Measurements from ENCODE around the gene GPR35. TPM values are rescaled to one million over a fixed set of nuclear protein-coding genes. Genes with fewer than 3 reads are reported as not detected.
A peak's percentile ranks its signal among the peaks of the same experiment; 100 is the strongest.

GPR35 gene
- total and polyA plus RNA-seq, 2 donors (not counting 1 experiment from before 2014, with no cell fraction given) = 1.2 TPM; not detected in 1

DNA sequence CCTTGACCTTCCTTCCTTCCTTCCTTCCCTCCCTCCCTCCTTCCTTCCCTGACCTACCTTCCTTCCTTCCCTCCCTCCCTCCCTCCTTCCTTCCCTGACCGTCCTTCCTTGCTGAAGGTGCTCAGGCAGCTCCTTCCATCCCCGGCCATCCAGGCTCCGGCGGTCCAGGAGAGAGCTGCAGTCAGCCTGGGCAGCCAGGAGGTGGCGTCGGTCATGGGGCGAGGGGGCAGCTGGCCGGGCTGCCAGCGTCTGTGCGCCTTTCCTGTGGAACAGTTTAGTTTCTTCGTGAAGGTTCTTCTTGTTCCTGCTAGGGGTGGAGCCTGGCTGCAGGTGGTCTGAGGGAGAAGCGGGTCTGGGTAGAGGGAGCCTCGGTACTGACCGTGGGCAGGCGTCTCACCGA is 15.7 kb downstream of the GPR35 start:
- no peaks in the 10 kb centered on the region for H3K4me1 ChIP-seq (ENCODE audit: control insufficient read depth, extremely low read depth, insufficient read depth, low read length)

DNA sequence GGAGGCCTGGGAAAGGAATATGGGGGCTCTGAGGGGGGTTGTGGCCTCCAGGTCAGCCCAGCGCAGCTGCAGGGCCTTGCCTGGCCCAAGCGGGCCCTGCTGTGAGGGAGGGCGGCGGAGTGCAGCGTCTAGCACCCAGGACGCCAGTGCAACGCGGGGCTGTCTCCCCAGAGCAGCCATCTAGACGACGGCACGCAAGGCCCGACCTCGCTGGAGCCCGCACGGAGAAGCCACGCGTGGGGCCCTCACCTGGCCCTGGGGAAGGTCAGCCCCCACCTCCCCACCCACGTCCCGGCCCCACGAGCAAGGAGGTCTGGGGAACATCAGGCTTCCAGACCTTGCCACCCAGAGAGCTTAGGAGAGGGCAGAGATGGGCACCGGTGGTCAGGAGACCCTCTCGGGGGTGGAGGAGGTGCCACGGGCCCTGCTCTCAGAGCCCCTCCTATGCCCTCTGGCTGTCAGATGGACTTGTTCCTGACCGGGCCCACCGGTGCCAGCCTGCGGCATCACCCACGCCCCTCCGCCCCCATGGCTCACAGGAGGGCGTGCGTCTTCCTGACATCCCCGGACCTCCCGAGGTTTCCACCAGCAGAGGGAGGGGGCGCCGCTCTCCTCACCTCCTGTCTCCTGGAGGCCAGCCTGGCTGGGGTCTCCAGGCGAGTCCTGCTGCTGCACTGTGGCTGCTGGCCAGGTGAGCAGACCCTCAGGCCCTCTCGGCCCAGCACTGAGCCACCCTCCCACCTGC is 17.0 kb downstream of the GPR35 start:
- no peak overlapping the region for H2AFZ ChIP-seq (ENCODE audit: low read length)
- no peaks in the 10 kb centered on the region for H3K27me3 ChIP-seq (ENCODE audit: control insufficient read depth, insufficient read depth, low read length)
- no peaks in the 10 kb centered on the region for H3K36me3 ChIP-seq (ENCODE audit: control insufficient read depth, insufficient read depth, low read length)
- H3K9me3 ChIP-seq (ENCODE audit: control insufficient read depth, insufficient read depth, low read depth, low read length) = no peaks in the 10 kb centered on the region
- no peak overlapping the region for H3K4me2 ChIP-seq (ENCODE audit: extremely low read depth, insufficient read depth, low read length)
- H3K27ac ChIP-seq (ENCODE audit: insufficient read depth, low read length) = no peak overlapping the region
- H4K20me1 ChIP-seq (ENCODE audit: control insufficient read depth, extremely low read depth, insufficient read depth, low read length) = no peaks in the 10 kb centered on the region
- DNase-seq (ENCODE audit: low read depth in 2 of 2) = no peak
- H3K4me1 ChIP-seq (ENCODE audit: control insufficient read depth, extremely low read depth, insufficient read depth, low read length) = no peaks in the 10 kb centered on the region
- H3K4me3 ChIP-seq (replicated peaks in 1 of 4; ENCODE audit: control extremely low read depth in 1 of 4, insufficient read depth in 1 of 4, low read depth in 3 of 4, low read length in 4 of 4) = no peak overlapping the region
- no peak overlapping the region for H3K9ac ChIP-seq (ENCODE audit: insufficient read depth, low read length)
- H3K79me2 ChIP-seq (ENCODE audit: control insufficient read depth, insufficient read depth, low read length) = no peaks in the 10 kb centered on the region
- TF ChIP-seq, protein P1, sequence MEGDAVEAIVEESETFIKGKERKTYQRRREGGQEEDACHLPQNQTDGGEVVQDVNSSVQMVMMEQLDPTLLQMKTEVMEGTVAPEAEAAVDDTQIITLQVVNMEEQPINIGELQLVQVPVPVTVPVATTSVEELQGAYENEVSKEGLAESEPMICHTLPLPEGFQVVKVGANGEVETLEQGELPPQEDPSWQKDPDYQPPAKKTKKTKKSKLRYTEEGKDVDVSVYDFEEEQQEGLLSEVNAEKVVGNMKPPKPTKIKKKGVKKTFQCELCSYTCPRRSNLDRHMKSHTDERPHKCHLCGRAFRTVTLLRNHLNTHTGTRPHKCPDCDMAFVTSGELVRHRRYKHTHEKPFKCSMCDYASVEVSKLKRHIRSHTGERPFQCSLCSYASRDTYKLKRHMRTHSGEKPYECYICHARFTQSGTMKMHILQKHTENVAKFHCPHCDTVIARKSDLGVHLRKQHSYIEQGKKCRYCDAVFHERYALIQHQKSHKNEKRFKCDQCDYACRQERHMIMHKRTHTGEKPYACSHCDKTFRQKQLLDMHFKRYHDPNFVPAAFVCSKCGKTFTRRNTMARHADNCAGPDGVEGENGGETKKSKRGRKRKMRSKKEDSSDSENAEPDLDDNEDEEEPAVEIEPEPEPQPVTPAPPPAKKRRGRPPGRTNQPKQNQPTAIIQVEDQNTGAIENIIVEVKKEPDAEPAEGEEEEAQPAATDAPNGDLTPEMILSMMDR (conservative IDR thresholded peaks at IDR 0.05 in 1 of 2, IDR thresholded peaks at IDR 0.05 in 1 of 2; ENCODE audit: low read depth in 1 of 2, low read length in 2 of 2) = no peak
- TF ChIP-seq EZH2 (IDR thresholded peaks at IDR 0.05; ENCODE audit: low read length, missing control alignments) = no peak

More for the DNA sequence above, 15.7 kb downstream of the GPR35 start:
- Histone ChIP-seq H2AFZ (ENCODE audit: low read length) (no peak overlapping the region), H4K20me1 (ENCODE audit: control insufficient read depth, extremely low read depth, insufficient read depth, low read length) (no peaks in the 10 kb centered on the region), H3K27ac (ENCODE audit: insufficient read depth, low read length) (no peak overlapping the region), H3K79me2 (ENCODE audit: control insufficient read depth, insufficient read depth, low read length) (no peaks in the 10 kb centered on the region), H3K4me3 (replicated peaks in 1 of 4; ENCODE audit: control extremely low read depth in 1 of 4, insufficient read depth in 1 of 4, low read depth in 3 of 4, low read length in 4 of 4) (no peak overlapping the region), H3K27me3 (ENCODE audit: control insufficient read depth, insufficient read depth, low read length) (no peaks in the 10 kb centered on the region), H3K36me3 (ENCODE audit: control insufficient read depth, insufficient read depth, low read length) (no peaks in the 10 kb centered on the region), H3K9me3 (ENCODE audit: control insufficient read depth, insufficient read depth, low read depth, low read length) (no peaks in the 10 kb centered on the region), H3K4me2 (ENCODE audit: extremely low read depth, insufficient read depth, low read length) (no peak overlapping the region), H3K9ac (ENCODE audit: insufficient read depth, low read length) (no peak overlapping the region)
- peak; percentile 6 to 12 for DNase-seq (ENCODE audit: low read depth in 2 of 2)
- no peak for TF ChIP-seq EZH2 (IDR thresholded peaks at IDR 0.05; ENCODE audit: low read length, missing control alignments)
- TF ChIP-seq, protein P1 (conservative IDR thresholded peaks at IDR 0.05 in 1 of 2, IDR thresholded peaks at IDR 0.05 in 1 of 2; ENCODE audit: low read depth in 1 of 2, low read length in 2 of 2) = peak; percentile 27 to 43

DNA sequence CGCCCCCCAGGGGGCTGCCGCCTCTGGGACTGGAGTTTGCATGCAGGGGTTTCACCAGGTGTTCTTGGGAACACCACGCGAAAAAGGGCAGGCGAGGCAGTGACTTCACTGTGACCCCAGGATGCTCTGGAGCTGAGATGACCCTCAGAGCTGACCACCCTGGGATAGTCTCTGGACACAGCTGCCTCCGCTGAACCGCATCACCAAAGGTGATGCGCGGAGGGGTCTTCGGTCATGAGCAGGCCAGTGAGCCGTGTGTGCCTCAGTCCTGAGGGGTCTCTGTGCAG is 17.5 kb downstream of the GPR35 start:
- H3K9me3 ChIP-seq (ENCODE audit: control insufficient read depth, insufficient read depth, low read depth, low read length) = no peaks in the 10 kb centered on the region
- H3K27ac ChIP-seq (ENCODE audit: insufficient read depth, low read length) = no peak overlapping the region
- H4K20me1 ChIP-seq (ENCODE audit: control insufficient read depth, extremely low read depth, insufficient read depth, low read length) = no peaks in the 10 kb centered on the region
- no peak overlapping the region for H3K4me3 ChIP-seq (replicated peaks in 1 of 4; ENCODE audit: control extremely low read depth in 1 of 4, insufficient read depth in 1 of 4, low read depth in 3 of 4, low read length in 4 of 4)
- no peak for DNase-seq (ENCODE audit: low read depth in 2 of 2)
- no peak for TF ChIP-seq EZH2 (IDR thresholded peaks at IDR 0.05; ENCODE audit: low read length, missing control alignments)
- TF ChIP-seq, protein P1 (conservative IDR thresholded peaks at IDR 0.05 in 1 of 2, IDR thresholded peaks at IDR 0.05 in 1 of 2; ENCODE audit: low read depth in 1 of 2, low read length in 2 of 2) = no peak
- no peaks in the 10 kb centered on the region for H3K27me3 ChIP-seq (ENCODE audit: control insufficient read depth, insufficient read depth, low read length)
- H3K9ac ChIP-seq (ENCODE audit: insufficient read depth, low read length) = no peak overlapping the region
- no peak overlapping the region for H3K4me2 ChIP-seq (ENCODE audit: extremely low read depth, insufficient read depth, low read length)
- H3K79me2 ChIP-seq (ENCODE audit: control insufficient read depth, insufficient read depth, low read length) = no peaks in the 10 kb centered on the region
- no peaks in the 10 kb centered on the region for H3K4me1 ChIP-seq (ENCODE audit: control insufficient read depth, extremely low read depth, insufficient read depth, low read length)
- no peak overlapping the region for H2AFZ ChIP-seq (ENCODE audit: low read length)
- no peaks in the 10 kb centered on the region for H3K36me3 ChIP-seq (ENCODE audit: control insufficient read depth, insufficient read depth, low read length)
